GM19468 (cell line): ENCODE results near the gene ESRRA.

ENCODE experiments used
- ATAC-seq: cut with Tn5 transposase; IDR thresholded peaks from one replicate; pipeline ENCODE4 v1.9.1; 2021; ENCODE audit warnings: mild to moderate bottlenecking, moderate library complexity, moderate number of reproducible peaks; ENCODE audit not compliant: unreplicated experiment; ENCODE audit errors: extremely low read depth

The ESRRA gene

DNA sequence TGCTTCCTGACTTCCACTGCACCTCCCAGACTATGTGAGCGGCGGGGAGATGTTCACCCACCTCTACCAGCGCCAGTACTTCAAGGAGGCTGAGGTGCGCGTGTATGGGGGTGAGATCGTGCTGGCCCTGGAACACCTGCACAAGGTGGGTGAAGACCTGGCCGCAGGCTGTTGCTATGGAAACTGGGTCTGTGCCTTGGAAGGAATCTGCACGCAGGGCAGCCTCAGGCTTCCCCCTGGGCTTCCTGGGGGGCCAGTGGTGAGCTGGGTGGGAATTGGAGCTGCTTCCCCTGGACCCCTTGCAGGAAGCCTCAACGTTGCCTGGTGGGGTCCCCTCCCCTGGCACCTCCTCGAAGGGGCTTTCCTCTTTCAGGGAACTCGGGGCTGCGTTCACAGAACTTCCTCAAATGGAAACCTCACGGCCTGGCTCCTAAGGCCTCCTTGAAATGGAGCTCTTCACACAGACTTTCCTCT is 55.2 kb downstream of the ESRRA start:
- no peak for ATAC-seq

DNA sequence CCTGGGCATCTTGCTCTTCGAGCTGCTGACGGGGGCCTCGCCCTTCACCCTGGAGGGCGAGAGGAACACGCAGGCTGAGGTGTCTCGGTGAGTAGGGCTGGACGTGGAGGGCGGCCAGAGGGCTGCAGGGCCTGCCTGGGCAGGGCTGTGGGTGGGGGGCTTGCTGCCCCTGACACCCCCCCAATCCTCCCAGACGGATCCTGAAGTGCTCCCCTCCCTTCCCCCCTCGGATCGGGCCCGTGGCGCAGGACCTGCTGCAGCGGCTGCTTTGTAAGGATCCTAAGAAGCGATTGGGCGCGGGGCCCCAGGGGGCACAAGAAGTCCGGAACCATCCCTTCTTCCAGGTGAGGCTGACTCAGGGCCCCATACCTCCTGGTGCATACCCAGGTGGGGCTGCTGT is 56.3 kb downstream of the ESRRA start:
- no peak for ATAC-seq

DNA sequence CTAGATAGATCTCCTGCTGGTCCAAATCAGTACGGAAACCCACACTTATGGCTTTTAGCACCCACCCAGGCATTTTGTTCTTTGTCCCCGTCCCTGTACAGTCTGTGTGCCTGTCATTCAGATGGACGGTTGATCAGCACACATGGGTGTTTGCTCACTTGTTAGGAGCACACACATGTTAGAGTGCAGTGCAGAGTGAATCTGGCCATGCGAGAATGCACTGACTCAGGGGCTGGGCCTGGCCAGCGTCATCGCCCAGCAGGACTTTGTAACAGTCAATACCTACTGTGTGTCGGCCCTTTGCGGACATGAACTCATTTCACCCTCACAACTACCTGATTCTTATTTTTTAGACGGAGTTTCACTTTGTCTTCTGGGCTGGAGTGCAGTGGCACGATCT is 57.0 kb downstream of the ESRRA start:
- no peak for ATAC-seq

DNA sequence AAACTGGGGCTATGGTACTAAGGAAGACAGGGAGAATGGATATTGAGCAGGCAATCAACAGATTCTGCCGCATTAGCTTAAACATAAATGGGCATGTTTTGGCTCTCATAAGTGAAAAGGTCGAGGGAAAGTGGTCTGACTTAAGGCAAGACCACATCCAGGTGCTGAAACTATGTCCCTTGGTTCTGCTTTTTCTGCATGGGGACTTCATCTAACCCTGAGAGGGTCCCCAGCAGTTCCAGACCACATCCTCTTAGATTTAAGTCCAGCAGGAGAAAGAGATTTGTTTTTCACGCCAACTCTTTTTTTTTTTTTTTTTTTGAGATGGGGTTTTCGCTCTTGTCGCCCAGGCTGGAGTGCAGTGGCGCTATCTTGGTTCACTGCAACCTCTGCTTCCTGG is 59.1 kb downstream of the ESRRA start:
- no peak for ATAC-seq

DNA sequence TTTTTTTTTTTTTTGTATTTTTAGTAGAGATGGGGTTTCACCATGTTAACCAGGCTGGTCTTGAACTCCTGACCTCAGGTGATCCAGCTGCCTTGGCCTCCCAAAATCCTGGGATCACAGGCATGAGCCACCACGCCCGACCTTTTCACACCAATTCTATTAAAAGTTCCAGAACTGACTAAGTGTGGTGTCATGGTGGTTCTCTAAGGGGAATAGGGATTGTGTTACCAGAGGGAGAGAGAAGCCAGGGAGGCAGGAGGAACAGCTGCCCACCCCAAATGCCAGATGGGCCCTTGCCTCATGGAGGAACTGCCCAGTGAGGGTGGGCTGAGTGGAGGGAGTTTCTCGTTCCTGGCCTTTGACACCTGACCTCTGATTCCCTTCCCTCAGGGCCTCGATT is 59.6 kb downstream of the ESRRA start:
- no peak for ATAC-seq
